Left colon (tissue), 2 donors: Measurements from ENCODE around the gene THOC3. TPM values are rescaled to one million over a fixed set of nuclear protein-coding genes. Genes with fewer than 3 reads are reported as not detected.

Experiments used
- total RNA-seq, 2 donors: library from RNA; stranded (reverse); fragmentation: NEBNext Ultra II Directional; extraction: Animal tissue kit (Norgen Biotek cat#: 25700); gene quantifications; one replicate each; pipeline ENCODE4 v1.2.1, GENCODE V29; 2021
- donor health status: DM: no; HTN: no; CAD: no.
- donor health status: DM: yes; HTN: yes; CAD: no.

The THOC3 gene
- total RNA-seq, 2 donors from 2014 or later: 22.3 to 27.0 TPM

Other genes starting within 250 kb of the THOC3 start
- gene CPLX2, start 96.7 kb downstream of the THOC3 start, total RNA-seq: 1 to 10 TPM in 1 of 2 donors, under 1 TPM in 1; 0.73 to 1.8 TPM